Kidney epithelial cell (primary cell): ENCODE results near the gene OR10R2. TPM values are rescaled to one million over a fixed set of nuclear protein-coding genes. Genes with fewer than 3 reads are reported as not detected.

Experiments used
- DNase-seq: peaks from one replicate; pipeline ENCODE4 v3.0.0-alpha.2; 2010; ENCODE audit warnings: low read depth
- H3K27me3 ChIP-seq: 2 replicates; pipeline ENCODE4 v1.6.0; 2011; ENCODE audit warnings: low read length; ENCODE audit not compliant: control insufficient read depth, insufficient read depth
- H3K36me3 ChIP-seq: 2 replicates; pipeline ENCODE4 v1.5.1; 2011; ENCODE audit warnings: low read length; ENCODE audit not compliant: control insufficient read depth, insufficient read depth
- H3K4me3 ChIP-seq: 2 replicates; pipeline ENCODE4 v1.5.1; 2011; ENCODE audit warnings: low read depth, mild to moderate bottlenecking, control low read depth, low read length
- CTCF ChIP-seq: IDR thresholded peaks from 2 replicates; pipeline ENCODE4 v1.5.1; 2011; ENCODE audit warnings: mild to moderate bottlenecking, moderate library complexity, low read length, control low read depth, inconsistent platforms; ENCODE audit not compliant: insufficient read depth, poor library complexity, severe bottlenecking
- total RNA-seq: library from RNA; depleted of rRNA; stranded (reverse); fragments of >200 nt; gene quantifications from 2 replicates; pipeline ENCODE4 v1.2.3, GENCODE V29; 2015

Gene OR10R2
- total RNA-seq, 1 donor from 2014 or later, result not detected

GRCh38 chr1:158509471-158510156 is 37.6 kb downstream of the OR10R2 start:
- Histone ChIP-seq H3K27me3 (no peaks in the 10 kb centered on the region), H3K36me3 (no peaks in the 10 kb centered on the region), H3K4me3 (no peak overlapping the region)
- no peak for TF ChIP-seq CTCF
- no peak for DNase-seq

- no peak for DNase-seq
- Histone ChIP-seq H3K36me3 (no peaks in the 10 kb centered on the region), H3K27me3 (no peaks in the 10 kb centered on the region), H3K4me3 (no peak overlapping the region)
- no peak for TF ChIP-seq CTCF
These were observed 44.9 kb downstream of the OR10R2 start for GRCh38 chr1:158516966-158517365.

GRCh38 chr1:158520021-158520420 is 48.0 kb downstream of the OR10R2 start:
- H3K4me3 ChIP-seq, result no peak overlapping the region
- DNase-seq, result no peak
- no peaks in the 10 kb centered on the region for H3K27me3 ChIP-seq
- H3K36me3 ChIP-seq, result no peaks in the 10 kb centered on the region
- TF ChIP-seq CTCF, result no peak

GRCh38 chr1:158520955-158521665 is 49.1 kb downstream of the OR10R2 start:
- Histone ChIP-seq H3K27me3 (no peaks in the 10 kb centered on the region), H3K4me3 (no peak overlapping the region), H3K36me3 (no peaks in the 10 kb centered on the region)
- DNase-seq, result no peak
- no peak for TF ChIP-seq CTCF

GRCh38 chr1:158521666-158522058 is 49.6 kb downstream of the OR10R2 start:
- H3K27me3 ChIP-seq, result no peaks in the 10 kb centered on the region
- no peak overlapping the region for H3K4me3 ChIP-seq
- H3K36me3 ChIP-seq, result no peaks in the 10 kb centered on the region
- DNase-seq, result no peak
- TF ChIP-seq CTCF, result no peak
